Fibroblast of skin of back (primary cell): ENCODE measurements around the gene TRIM54.
A peak's percentile ranks its signal among the peaks of the same experiment; 100 is the strongest.
"Not testable (repeated sequence)": the region's sequence is repeated elsewhere in the genome, so short reads cannot be mapped to it uniquely, and the experiment has no call there.

Experiments
- DNase-seq: peaks from one replicate; pipeline ENCODE4 v3.0.0-alpha.2; 2013

Gene TRIM54

GRCh38 chr2:27256855-27257454 is 25.3 kb upstream of the TRIM54 start:
- DNase-seq, result no peak

DNA sequence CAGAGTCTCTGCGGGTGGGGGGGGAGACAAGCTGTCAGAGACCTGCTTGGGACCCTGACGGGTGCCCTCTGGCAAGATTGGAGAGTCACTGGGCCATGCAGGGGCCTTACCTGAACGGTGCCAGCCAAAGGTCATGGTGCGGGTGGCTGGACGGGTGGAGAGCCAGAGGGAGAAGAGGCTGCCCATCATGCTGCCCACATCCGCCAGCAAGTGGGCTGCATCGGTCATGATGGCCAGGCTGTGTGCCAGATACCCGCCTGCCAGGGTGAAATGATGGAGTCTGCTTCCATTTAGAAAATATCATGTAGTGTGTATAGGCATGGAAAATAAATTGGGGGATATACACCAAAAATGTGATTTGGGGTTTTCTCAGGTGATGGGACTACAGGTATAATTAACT is 24.2 kb upstream of the TRIM54 start:
- no peak for DNase-seq

DNA sequence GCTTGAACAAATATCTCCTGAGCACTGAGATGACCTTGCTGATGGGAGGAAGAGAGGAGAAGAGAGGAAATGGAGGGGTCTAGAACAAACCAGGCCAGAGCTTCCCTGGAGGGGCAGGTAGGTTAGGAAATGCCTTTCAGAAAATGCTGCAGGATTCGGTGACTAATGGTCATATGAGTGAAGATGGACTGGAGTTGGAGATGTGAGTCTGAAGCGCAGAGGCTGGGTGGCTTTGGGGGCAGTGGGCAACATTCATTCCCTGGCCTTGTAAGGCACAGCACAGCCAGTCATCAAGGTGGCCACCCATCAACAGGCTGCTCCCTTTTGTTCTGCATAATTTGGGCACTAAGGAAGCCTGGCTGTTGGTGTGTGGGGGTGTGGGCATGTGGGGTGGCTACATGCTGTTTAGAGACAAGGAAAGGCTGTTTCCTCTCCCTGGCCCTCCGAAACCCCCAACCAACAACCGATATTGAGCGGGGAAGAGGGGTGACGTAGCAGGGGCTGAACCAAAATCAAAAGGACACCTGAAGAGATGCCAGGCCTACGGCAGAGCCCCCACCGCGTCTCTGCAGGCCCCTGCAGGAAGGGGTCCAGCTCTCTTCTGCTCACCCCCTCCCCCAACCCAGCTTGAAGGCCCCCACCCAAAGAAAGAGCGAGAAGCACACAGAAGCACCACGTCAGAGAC is 20.8 kb upstream of the TRIM54 start:
- no peak for DNase-seq

GRCh38 chr2:27261926-27262298 is 20.3 kb upstream of the TRIM54 start:
- no peak for DNase-seq

DNA sequence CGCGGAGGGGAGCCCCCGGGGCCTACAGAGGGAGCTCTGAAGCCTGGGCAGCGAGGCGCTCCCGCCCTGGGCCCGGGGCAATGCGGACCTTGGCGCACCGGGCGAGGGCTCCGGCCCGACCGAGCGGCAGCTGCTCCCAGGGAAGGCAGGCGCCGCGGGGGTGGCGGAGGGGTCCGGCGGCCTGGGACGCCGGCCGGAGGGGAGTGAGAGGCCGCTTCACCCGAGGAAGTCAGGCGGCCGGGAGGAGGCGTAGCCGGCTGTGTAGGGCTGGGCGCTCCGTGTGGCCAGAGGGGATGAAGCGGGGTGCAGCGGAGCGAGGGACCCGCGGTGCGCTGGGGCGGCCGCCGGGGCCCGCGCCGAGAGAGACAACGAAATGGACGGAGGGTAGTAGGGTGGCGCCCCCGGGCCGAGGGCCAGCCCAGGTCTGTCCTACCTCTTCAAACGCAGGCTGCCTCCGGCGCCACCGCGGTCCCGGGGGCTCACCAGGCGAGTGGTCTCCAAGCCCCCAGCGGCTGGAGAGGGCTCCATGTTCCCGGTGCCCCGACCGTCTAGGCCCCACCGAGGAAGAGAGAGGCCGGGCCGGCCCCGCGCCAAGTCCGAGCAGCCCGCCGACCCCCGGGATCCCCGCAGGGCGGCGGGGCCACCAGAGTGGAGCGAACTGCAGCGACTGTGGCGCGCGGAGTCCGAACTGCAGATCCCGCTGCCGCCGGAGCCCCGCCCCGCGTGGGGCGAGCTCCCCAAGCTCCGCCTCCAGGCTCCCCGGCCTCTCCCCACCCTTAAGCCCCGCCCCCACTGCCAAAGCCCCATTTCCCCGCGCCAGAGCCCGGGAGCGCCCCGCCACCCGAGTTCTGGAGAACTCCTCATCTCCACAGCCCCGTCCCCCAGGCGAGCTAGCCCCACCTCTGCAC is 19.6 kb upstream of the TRIM54 start, which contains the start of gene SLC30A3:
Gene SLC30A3, minus strand, starts transcription at position 669 of the 908 bp plus-strand sequence. Its CDS starts 141 bp downstream, at position 528.
- DNase-seq, result peak; percentile 29

DNA sequence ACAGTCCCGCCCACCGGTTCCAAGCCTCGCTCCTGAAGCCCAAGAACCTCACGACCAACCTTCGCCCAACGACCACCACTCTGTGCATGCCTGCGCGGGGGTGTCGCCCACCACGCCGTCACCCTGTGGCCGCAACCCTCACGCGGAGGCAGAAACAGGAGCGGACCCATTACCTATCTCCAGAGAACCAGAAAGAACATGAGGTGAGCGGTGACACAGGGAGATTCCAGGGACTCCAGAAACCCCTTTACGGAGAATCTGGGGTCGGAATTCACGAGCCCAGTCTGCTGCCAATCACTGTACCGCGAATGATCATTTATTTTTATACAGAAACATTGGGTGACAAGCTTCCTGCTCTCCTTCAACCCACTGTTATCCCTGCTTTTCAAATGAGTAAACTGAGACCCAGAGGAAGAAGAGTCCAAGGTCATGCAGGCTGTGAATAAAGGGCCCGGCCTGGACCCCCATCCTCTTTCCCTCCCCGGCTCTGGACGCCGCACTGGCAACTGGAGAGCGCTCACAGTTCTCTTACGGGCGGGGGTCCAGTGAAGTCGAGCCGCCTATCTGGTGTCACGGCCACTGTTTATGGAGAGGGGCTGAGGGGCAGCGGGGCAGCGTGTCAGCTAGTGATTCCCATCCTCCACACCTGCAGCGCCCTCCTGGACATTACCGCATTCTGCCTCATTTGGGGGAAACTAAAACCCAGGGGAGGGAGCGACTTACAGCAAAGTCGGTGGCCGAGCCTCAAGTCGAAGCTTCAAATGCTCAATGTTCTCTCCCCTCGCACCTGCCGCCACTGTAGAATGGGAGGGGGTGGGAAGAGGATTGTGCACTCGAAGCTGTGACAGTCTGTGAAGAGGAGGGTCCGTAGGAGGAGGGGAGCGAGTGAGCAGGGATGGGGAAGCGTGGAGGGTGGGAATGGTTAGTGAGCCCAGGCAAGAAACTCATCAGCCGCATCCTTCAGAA is 18.7 kb upstream of the TRIM54 start:
- DNase-seq, result no peak

DNA sequence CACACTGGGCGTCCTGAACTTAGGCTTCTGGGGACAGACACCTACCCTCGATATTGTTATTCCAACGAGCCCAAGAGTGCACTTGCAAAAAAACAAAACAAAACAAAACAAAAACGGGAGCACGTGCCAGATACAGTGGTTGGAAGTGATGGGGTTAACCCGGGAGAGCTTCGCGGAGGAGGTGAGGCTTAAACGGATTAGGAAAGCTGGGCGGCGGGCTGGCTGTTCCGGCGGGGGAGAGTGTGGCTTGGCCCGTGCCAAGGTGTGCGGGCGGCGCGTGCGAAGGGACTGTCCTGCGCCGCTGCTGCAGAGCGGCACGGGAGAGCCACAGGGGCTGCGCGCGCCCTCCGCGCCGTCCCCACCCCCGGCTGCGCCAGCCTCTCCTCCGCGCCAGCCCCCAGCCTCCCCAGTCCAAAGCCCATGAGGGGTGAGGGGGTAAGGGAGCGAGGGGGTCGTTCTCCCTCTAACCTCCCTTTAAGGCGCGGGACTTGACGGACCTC is 17.9 kb upstream of the TRIM54 start:
- no peak for DNase-seq

DNA sequence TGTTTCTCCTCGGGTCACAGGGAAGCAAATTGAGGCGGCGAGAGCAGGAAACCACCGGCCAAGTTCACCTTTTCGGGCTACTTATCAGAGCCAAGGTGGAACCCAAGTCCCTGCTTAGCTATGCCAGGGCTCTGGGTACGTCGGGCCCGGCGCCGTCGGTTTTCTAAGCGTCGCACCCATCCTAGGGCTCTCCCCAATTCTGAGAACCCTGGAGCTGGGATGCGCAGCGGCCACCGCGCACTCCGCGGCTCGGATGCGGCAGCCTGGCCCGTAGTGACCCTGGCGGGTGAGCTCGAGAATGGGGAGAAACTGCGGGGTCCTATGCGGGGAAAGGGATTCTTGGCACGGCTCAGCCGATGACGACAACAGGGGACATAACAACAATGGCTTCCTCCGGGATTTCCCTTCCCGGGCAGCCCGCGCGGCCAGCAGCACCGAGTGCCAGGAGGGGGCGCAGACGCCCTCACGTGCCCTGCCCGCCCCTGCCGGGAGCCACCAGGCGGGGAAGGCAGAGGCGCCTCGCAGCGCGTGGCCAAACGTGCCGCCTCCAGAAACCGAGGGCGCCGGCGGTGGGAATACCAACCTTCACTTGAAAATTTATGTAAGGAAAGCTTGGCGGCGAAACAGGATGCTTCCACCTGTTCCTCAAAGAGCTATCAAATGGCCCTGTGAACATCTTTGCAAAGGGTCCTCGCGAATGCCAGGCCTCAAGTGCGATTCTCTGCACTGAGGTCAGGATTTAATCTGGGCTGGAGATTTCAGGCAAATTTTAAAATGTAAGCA is 17.3 kb upstream of the TRIM54 start:
- peak; percentile 67 for DNase-seq

GRCh38 chr2:27265536-27265870 is 16.7 kb upstream of the TRIM54 start:
- DNase-seq, result no peak

DNA sequence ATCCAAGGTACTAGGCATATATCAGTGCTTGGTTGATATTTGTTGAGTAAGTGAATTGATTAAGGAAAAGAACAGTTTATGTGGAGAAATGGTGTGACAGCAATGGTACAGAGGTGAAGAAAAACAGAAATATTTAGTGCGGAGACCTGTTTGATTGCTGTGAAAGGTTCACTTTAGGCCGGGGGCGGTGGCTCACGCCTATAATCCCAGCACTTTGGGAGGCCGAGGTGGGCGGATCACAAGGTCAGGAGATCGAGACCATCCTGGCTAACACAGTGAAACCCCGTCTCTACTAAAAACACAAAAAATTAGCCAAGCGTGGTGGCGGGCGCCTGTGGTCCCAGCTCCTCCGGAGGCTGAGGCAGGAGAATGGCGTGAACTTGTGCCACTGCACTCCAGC is 13.9 kb upstream of the TRIM54 start:
- not testable (repeated sequence) for DNase-seq

- no peak for DNase-seq
Measured at GRCh38 chr2:27270131-27270530, 12.1 kb upstream of the TRIM54 start.

DNA sequence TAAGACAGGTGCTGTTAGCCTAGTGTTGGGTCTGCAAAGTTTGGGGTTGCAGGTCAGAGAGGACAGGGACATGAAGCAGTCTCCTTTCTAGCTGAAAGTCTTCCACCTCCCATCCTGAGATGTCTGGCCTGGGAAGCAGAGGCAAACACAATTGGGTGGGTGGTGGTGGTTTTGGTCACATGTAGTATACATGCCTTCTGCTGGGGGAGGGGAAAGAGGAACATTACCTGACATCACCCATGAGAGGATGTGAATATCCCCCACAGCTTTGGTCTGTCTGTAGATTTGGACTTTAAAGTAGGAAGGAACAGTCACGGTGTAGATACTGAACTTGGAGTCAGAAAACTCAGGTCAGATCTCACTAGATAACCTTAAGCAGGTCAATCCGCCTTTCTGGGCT is 11.6 kb upstream of the TRIM54 start:
- no peak for DNase-seq

- DNase-seq, result no peak
Measured at GRCh38 chr2:27271631-27272340, 10.4 kb upstream of the TRIM54 start.

DNA sequence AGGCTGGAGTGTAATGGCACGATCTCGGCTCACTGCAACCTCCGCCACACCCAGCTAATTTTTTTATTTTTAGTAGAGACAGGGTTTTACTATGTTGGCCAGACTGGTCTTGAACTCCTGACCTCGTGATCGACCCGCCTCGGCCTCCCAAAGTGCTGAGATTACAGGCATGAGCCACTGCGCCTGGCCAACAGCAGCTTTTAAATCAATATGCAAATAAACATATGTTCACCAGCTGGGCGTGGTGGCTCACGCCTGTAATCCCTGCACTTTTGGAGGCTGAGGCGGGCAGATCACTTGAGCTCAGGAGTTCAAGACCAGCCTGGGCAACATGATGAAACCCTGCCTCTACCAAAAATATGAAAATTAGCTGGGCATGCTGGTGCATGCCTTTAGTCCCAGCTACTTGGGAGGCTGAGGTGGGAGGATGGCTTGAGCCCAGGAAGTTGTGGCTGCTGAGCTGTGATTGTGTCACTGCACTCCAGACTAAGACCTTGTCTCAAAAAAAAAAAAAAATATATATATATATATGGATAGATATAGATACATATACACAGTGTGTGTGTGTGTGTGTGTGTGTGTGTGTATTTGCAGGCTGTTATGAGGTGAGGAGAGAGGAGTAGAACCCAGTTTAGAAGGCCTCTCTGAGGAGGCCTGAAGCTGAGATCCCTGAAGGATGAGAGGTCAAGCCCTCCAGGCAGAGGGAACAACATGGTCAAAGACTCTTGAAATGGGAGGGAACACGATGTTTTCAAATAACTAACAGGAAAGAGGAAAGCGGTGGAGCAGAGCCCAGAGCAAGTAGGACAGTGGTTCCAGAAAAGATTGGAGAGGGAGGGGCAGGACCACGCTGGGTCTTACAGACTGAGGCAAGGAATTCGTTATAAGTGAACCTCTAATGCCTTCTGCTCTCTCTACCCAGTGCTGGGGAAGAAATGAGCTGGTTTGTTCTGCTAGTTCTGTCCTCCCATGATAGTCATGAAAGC is 9.4 kb upstream of the TRIM54 start:
- not testable (repeated sequence) for DNase-seq

- no peak for DNase-seq
Measured at GRCh38 chr2:27275211-27276150, 6.7 kb upstream of the TRIM54 start, which contains the start of gene DNAJC5G. TSS of gene DNAJC5G (plus strand) at chr2:27275433. CDS start at chr2:27276729, 1,296 bp downstream.

GRCh38 chr2:27278010-27278409 is 4.2 kb upstream of the TRIM54 start:
- no peak for DNase-seq

DNA sequence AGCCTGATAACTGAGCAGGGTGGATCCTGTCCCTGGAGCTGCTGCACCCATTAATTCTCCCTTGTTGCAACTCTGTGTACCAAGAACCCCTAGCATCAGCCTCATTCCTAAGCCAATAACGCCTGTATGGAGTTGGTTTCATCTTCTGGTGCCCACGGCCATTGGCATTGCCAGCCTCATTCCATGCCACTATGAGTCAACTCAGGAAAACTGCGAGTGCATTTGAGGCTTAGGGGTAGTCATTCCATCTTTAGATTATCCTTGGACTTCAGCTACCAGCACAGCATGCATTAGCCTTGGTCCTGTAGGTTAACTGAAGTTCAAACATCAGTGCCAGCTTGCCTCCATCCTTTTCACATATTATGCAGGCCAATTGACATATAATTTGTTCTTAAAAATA is 1.4 kb upstream of the TRIM54 start:
- no peak for DNase-seq

DNA sequence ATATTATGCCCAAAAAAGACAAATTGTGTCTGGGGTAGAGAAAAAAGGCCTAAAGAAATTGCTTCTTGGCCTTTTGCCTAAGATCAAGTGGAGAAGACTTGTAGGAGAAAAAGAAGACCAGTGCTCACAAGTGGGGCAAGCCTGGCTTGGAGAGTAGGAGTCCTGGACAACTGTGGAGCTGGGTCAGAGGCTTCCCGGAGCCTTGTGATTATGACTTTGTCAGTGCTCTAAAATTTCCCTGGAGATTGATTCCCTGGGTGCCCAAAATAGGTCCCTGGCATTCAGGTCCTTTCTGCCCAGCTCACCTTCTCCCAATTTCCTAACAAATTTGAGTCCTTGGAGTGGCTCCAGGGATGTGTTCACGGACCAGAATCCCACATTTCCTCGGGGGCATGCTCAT is 787 bp upstream of the TRIM54 start:
- no peak for DNase-seq
